ENCODE results near the gene INPP1.

DNA sequence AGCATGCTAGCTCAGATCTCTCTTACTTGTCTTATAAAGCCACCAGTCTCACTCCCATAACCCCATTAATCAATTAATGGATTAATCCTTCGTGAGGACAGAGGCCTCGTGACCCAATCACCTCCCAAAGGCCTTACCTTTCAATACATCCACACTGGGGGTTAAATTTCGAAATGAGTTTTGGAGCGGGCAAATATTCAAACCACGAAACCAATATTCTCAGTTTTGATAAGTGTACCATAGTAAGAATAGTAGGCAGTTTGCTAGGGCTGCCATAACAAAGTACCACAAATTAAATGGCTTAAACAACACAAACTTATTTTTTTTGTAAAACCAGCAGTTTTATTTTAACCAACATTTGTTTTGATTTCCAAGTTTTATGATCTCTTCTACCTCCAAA lies 39.0 kb upstream of the INPP1 start:
- TF ChIP-seq ZNF70 (CRISPR knock-in tag; IDR thresholded peaks at IDR 0.05): no peak
- no peak for TF ChIP-seq ZFP30 (CRISPR knock-in tag; IDR thresholded peaks at IDR 0.05)
- no peak for TF ChIP-seq ZFP3 (CRISPR knock-in tag; IDR thresholded peaks at IDR 0.05)
- no peak for TF ChIP-seq RARB (CRISPR knock-in tag; IDR thresholded peaks at IDR 0.05)
- no peak for TF ChIP-seq ISL1 (CRISPR knock-in tag; IDR thresholded peaks at IDR 0.05)
- TF ChIP-seq, protein P1, sequence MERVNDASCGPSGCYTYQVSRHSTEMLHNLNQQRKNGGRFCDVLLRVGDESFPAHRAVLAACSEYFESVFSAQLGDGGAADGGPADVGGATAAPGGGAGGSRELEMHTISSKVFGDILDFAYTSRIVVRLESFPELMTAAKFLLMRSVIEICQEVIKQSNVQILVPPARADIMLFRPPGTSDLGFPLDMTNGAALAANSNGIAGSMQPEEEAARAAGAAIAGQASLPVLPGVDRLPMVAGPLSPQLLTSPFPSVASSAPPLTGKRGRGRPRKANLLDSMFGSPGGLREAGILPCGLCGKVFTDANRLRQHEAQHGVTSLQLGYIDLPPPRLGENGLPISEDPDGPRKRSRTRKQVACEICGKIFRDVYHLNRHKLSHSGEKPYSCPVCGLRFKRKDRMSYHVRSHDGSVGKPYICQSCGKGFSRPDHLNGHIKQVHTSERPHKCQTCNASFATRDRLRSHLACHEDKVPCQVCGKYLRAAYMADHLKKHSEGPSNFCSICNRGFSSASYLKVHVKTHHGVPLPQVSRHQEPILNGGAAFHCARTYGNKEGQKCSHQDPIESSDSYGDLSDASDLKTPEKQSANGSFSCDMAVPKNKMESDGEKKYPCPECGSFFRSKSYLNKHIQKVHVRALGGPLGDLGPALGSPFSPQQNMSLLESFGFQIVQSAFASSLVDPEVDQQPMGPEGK (CRISPR knock-in tag; IDR thresholded peaks at IDR 0.05; ENCODE audit: borderline replicate concordance): no peak
- TF ChIP-seq BACH2 (CRISPR knock-in tag; IDR thresholded peaks at IDR 0.05; ENCODE audit: borderline replicate concordance): no peak
- TF ChIP-seq OSR1 (CRISPR knock-in tag; IDR thresholded peaks at IDR 0.05): no peak
- TF ChIP-seq, protein P2, sequence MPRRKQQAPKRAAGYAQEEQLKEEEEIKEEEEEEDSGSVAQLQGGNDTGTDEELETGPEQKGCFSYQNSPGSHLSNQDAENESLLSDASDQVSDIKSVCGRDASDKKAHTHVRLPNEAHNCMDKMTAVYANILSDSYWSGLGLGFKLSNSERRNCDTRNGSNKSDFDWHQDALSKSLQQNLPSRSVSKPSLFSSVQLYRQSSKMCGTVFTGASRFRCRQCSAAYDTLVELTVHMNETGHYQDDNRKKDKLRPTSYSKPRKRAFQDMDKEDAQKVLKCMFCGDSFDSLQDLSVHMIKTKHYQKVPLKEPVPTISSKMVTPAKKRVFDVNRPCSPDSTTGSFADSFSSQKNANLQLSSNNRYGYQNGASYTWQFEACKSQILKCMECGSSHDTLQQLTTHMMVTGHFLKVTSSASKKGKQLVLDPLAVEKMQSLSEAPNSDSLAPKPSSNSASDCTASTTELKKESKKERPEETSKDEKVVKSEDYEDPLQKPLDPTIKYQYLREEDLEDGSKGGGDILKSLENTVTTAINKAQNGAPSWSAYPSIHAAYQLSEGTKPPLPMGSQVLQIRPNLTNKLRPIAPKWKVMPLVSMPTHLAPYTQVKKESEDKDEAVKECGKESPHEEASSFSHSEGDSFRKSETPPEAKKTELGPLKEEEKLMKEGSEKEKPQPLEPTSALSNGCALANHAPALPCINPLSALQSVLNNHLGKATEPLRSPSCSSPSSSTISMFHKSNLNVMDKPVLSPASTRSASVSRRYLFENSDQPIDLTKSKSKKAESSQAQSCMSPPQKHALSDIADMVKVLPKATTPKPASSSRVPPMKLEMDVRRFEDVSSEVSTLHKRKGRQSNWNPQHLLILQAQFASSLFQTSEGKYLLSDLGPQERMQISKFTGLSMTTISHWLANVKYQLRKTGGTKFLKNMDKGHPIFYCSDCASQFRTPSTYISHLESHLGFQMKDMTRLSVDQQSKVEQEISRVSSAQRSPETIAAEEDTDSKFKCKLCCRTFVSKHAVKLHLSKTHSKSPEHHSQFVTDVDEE (CRISPR knock-in tag; IDR thresholded peaks at IDR 0.05): no peak
- TF ChIP-seq TCF4 (CRISPR knock-in tag; IDR thresholded peaks at IDR 0.05; ENCODE audit: borderline replicate concordance): no peak
- TF ChIP-seq, protein P3, sequence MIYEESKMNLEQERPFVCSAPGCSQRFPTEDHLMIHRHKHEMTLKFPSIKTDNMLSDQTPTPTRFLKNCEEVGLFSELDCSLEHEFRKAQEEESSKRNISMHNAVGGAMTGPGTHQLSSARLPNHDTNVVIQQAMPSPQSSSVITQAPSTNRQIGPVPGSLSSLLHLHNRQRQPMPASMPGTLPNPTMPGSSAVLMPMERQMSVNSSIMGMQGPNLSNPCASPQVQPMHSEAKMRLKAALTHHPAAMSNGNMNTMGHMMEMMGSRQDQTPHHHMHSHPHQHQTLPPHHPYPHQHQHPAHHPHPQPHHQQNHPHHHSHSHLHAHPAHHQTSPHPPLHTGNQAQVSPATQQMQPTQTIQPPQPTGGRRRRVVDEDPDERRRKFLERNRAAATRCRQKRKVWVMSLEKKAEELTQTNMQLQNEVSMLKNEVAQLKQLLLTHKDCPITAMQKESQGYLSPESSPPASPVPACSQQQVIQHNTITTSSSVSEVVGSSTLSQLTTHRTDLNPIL (CRISPR knock-in tag; IDR thresholded peaks at IDR 0.05; ENCODE audit: low read depth): no peak
- no peak for TF ChIP-seq ZNF8 (CRISPR knock-in tag; IDR thresholded peaks at IDR 0.05)
- TF ChIP-seq ZC3H10 (CRISPR knock-in tag; IDR thresholded peaks at IDR 0.05): no peak
- TF ChIP-seq, protein P4, sequence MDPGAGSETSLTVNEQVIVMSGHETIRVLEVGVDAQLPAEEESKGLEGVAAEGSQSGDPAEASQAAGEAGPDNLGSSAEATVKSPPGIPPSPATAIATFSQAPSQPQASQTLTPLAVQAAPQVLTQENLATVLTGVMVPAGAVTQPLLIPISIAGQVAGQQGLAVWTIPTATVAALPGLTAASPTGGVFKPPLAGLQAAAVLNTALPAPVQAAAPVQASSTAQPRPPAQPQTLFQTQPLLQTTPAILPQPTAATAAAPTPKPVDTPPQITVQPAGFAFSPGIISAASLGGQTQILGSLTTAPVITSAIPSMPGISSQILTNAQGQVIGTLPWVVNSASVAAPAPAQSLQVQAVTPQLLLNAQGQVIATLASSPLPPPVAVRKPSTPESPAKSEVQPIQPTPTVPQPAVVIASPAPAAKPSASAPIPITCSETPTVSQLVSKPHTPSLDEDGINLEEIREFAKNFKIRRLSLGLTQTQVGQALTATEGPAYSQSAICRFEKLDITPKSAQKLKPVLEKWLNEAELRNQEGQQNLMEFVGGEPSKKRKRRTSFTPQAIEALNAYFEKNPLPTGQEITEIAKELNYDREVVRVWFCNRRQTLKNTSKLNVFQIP (CRISPR knock-in tag; IDR thresholded peaks at IDR 0.05; ENCODE audit: borderline replicate concordance, low read depth): no peak
